SIG-M5 treated with dmso at 0.1 percent for 504 hours (cell line): ENCODE data around the gene TACC2.
"Not testable (repeated sequence)": the region's sequence is repeated elsewhere in the genome, so short reads cannot be mapped to it uniquely, and the experiment has no call there.

Source experiments
- DNase-seq: peaks from one replicate; lab custom pipeline; 2025; ENCODE audit not compliant: unreplicated experiment; lab: John Stamatoyannopoulos, UW

Gene TACC2

GRCh38 chr10:122186816-122187810 is 198.2 kb downstream of the TACC2 start:
- no peak for DNase-seq

GRCh38 chr10:122188706-122189105 is 199.7 kb downstream of the TACC2 start:
- no peak for DNase-seq

GRCh38 chr10:122189185-122189584 is 200.2 kb downstream of the TACC2 start:
- DNase-seq: no peak

- no peak for DNase-seq
These were observed 201.4 kb downstream of the TACC2 start for GRCh38 chr10:122190176-122190943.

GRCh38 chr10:122191936-122192541 is 203.1 kb downstream of the TACC2 start:
- DNase-seq: no peak

- no peak for DNase-seq
These were observed 205.3 kb downstream of the TACC2 start for GRCh38 chr10:122194251-122194650.

GRCh38 chr10:122196218-122196617 is 207.3 kb downstream of the TACC2 start:
- DNase-seq: no peak

GRCh38 chr10:122197611-122198222 is 208.8 kb downstream of the TACC2 start:
- DNase-seq: no peak

- DNase-seq: no peak
These were observed 209.7 kb downstream of the TACC2 start for GRCh38 chr10:122198631-122199030.

- DNase-seq: no peak
These were observed 210.1 kb downstream of the TACC2 start for GRCh38 chr10:122199070-122199469.

GRCh38 chr10:122199689-122200088 is 210.7 kb downstream of the TACC2 start:
- no peak for DNase-seq

GRCh38 chr10:122201401-122201800 is 212.4 kb downstream of the TACC2 start:
- DNase-seq: no peak

GRCh38 chr10:122203180-122203579 is 214.2 kb downstream of the TACC2 start:
- DNase-seq: not testable (repeated sequence)

- no peak for DNase-seq
These were observed 215.9 kb downstream of the TACC2 start for GRCh38 chr10:122204691-122205489.

- no peak for DNase-seq
These were observed 217.6 kb downstream of the TACC2 start for GRCh38 chr10:122206471-122207065.

- DNase-seq: no peak
These were observed 218.2 kb downstream of the TACC2 start for GRCh38 chr10:122207163-122207562.

- DNase-seq: no peak
These were observed 218.6 kb downstream of the TACC2 start for GRCh38 chr10:122207596-122207995.

GRCh38 chr10:122208571-122209430 is 219.8 kb downstream of the TACC2 start:
- DNase-seq: no peak
